Left ventricle myocardium inferior (tissue), 1 donor: ENCODE measurements around the gene DGCR2. TPM values are rescaled to one million over a fixed set of nuclear protein-coding genes. Genes with fewer than 3 reads are reported as not detected.
"Not testable (repeated sequence)": the region's sequence is repeated elsewhere in the genome, so short reads cannot be mapped to it uniquely, and the experiment has no call there.

Experiments
- DNase-seq: peaks from one replicate; pipeline ENCODE4 v3.0.0-alpha.2; 2020
- H3K27ac ChIP-seq: fragments of 200-600 bp; replicated peaks from 2 replicates; pipeline ENCODE4 v1.8.0; 2021
- H3K27me3 ChIP-seq: fragments of 200-600 bp; 2 replicates; pipeline ENCODE4 v1.8.0; 2021; ENCODE audit warnings: low read depth
- H3K36me3 ChIP-seq: fragments of 200-600 bp; 2 replicates; pipeline ENCODE4 v1.8.0; 2021
- H3K4me1 ChIP-seq: fragments of 200-600 bp; 2 replicates; pipeline ENCODE4 v1.8.0; 2021
- H3K4me3 ChIP-seq: fragments of 200-600 bp; 2 replicates; pipeline ENCODE4 v1.8.0; 2021; ENCODE audit warnings: mild to moderate bottlenecking, moderate library complexity
- H3K9me3 ChIP-seq: fragments of 200-600 bp; replicated peaks from 2 replicates; pipeline ENCODE4 v1.8.0; 2021
- intact Hi-C: fragments of 100-400 bp; cut with micrococcal nuclease; formaldehyde crosslinking; loops from one replicate; pipeline ENCODE4 v1.11.0; 2022
- total RNA-seq: library from RNA; stranded (reverse); fragmentation: NEBNext Ultra II Directional; extraction: Animal tissue kit (Norgen Biotek cat#: 25700); gene quantifications from one replicate; pipeline ENCODE4 v1.2.1, GENCODE V29; 2021
- TF ChIP-seq, protein P1 (sequence below): fragments of 200-600 bp; IDR thresholded peaks from 2 replicates; pipeline ENCODE4 v1.8.0; 2021; ENCODE audit warnings: antibody characterized with exemption, mild to moderate bottlenecking, borderline replicate concordance
- donor health status: DM: no; HTN: yes; CAD: no; lungs with severe emphysema.

DGCR2 gene
- total RNA-seq, 1 donor from 2014 or later = 33.0 TPM

DNA sequence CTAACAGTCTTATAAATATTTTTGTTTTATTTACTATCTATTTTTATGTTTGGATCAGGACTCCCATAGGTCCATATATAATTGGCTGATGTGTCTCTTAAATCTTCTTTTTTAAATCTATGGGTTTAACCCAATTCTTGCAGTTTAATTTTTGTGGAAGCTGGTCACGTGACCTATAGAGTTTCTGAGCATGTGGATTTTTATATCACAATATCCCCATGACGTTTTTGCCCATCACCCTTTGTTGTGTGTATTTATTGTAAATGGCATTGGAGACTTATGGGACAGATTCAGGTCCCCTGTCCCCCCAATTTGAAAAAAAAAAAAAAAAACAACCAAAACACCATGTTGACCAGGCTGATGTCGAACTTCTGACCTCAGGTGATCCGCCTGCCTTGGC, 107.3 kb downstream of the DGCR2 start:
- intact Hi-C loops = no loop called here
- DNase-seq = no peak
- peaks cover 85% of the 10 kb centered on the region for H3K27me3 ChIP-seq
- H3K9me3 ChIP-seq = no peaks in the 10 kb centered on the region
- TF ChIP-seq, protein P1, sequence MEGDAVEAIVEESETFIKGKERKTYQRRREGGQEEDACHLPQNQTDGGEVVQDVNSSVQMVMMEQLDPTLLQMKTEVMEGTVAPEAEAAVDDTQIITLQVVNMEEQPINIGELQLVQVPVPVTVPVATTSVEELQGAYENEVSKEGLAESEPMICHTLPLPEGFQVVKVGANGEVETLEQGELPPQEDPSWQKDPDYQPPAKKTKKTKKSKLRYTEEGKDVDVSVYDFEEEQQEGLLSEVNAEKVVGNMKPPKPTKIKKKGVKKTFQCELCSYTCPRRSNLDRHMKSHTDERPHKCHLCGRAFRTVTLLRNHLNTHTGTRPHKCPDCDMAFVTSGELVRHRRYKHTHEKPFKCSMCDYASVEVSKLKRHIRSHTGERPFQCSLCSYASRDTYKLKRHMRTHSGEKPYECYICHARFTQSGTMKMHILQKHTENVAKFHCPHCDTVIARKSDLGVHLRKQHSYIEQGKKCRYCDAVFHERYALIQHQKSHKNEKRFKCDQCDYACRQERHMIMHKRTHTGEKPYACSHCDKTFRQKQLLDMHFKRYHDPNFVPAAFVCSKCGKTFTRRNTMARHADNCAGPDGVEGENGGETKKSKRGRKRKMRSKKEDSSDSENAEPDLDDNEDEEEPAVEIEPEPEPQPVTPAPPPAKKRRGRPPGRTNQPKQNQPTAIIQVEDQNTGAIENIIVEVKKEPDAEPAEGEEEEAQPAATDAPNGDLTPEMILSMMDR = no peak
- H3K4me1 ChIP-seq = no peaks in the 10 kb centered on the region
- H3K36me3 ChIP-seq = no peaks in the 10 kb centered on the region
- no peak overlapping the region for H3K27ac ChIP-seq
- H3K4me3 ChIP-seq = no peak overlapping the region

- intact Hi-C loops = not testable (repeated sequence)
Measured at GRCh38 chr22:19013881-19014598, 108.2 kb downstream of the DGCR2 start.

DNA sequence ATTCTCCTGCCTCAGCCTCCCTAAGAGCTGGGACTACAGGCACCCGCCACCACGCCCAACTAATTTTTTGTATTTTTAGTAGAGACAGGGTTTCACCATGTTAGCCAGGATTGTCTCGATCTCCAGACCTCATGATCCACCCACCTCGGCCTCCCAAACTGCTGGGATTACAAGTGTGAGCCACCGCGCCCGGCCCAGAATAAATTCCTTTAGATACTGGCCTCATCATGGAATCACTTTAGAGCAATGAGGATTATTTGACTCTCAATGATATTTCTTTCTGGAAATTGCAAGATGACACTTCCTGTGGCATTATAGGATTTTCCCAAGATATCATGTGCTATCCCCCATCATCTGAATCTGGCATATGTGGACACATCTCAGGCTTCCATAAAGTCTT, 108.8 kb downstream of the DGCR2 start:
- intact Hi-C loops, DNase-seq, H3K27ac ChIP-seq, H3K36me3 ChIP-seq, H3K4me1 ChIP-seq, H3K4me3 ChIP-seq, H3K9me3 ChIP-seq: not testable (repeated sequence)
- H3K27me3 ChIP-seq = peaks cover 78% of the 10 kb centered on the region

More at GRCh38 chr22:19013881-19014598, 108.2 kb downstream of the DGCR2 start:
- peaks cover 78% of the 10 kb centered on the region for H3K27me3 ChIP-seq
- H3K27ac ChIP-seq, H3K36me3 ChIP-seq, H3K4me1 ChIP-seq, H3K4me3 ChIP-seq, DNase-seq, H3K9me3 ChIP-seq: not testable (repeated sequence)

GRCh38 chr22:19012308-19012986, 109.8 kb downstream of the DGCR2 start:
- H3K36me3 ChIP-seq = no peaks in the 10 kb centered on the region
- TF ChIP-seq, protein P1 = no peak
- no peaks in the 10 kb centered on the region for H3K4me1 ChIP-seq
- H3K27ac ChIP-seq = no peak overlapping the region
- H3K4me3 ChIP-seq = no peak overlapping the region
- no peak for DNase-seq
- intact Hi-C loops = no loop called here
- H3K27me3 ChIP-seq = peaks cover 74% of the 10 kb centered on the region
- H3K9me3 ChIP-seq = peaks cover 3% of the 10 kb centered on the region

- H3K4me3 ChIP-seq, H3K9me3 ChIP-seq, intact Hi-C loops, DNase-seq, H3K4me1 ChIP-seq, H3K36me3 ChIP-seq, H3K27ac ChIP-seq: not testable (repeated sequence)
- H3K27me3 ChIP-seq = peaks cover 66% of the 10 kb centered on the region
Measured at GRCh38 chr22:19011611-19012010, 110.6 kb downstream of the DGCR2 start.

DNA sequence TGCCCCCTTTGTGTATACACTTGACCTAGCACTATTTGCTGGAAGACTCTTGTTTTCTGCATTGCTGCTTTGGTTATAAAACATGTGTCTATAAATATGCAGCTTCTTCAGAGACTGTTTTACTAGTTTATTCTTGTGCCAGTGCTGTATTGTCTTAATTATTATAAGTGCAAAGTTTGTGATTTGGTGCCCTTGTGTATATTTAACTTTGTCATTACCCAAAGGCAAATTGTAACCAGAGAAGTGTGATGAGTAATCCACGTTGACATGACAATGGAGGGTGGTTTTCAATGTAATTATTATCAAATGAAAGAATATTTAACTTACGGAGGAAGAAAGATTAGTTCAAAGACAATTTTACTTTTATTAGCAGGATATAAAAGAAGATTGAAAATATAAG, 111.1 kb downstream of the DGCR2 start:
- no peak overlapping the region for H3K27ac ChIP-seq
- no peaks in the 10 kb centered on the region for H3K36me3 ChIP-seq
- no peak overlapping the region for H3K4me3 ChIP-seq
- no peak for DNase-seq
- peaks cover 63% of the 10 kb centered on the region for H3K27me3 ChIP-seq
- H3K4me1 ChIP-seq = no peaks in the 10 kb centered on the region
- H3K9me3 ChIP-seq = peaks cover 3% of the 10 kb centered on the region
- TF ChIP-seq, protein P1 = no peak
- intact Hi-C loops = no loop called here

GRCh38 chr22:19005905-19006304, 116.3 kb downstream of the DGCR2 start:
- peaks cover 9% of the 10 kb centered on the region for H3K9me3 ChIP-seq
- no peaks in the 10 kb centered on the region for H3K4me1 ChIP-seq
- no peaks in the 10 kb centered on the region for H3K36me3 ChIP-seq
- no peak for DNase-seq
- no peak overlapping the region for H3K27ac ChIP-seq
- TF ChIP-seq, protein P1 = no peak
- no peak overlapping the region for H3K4me3 ChIP-seq
- H3K27me3 ChIP-seq = peaks cover 71% of the 10 kb centered on the region
- intact Hi-C loops = no loop called here
